IMR-90 (cell line): Measurements from ENCODE around the gene ZNHIT2. TPM values are rescaled to one million over a fixed set of nuclear protein-coding genes. Genes with fewer than 3 reads are reported as not detected.

ENCODE experiments used
- ATAC-seq: fragments of 200-7000 bp; cut with Tn5 transposase; 2 replicates; pipeline ENCODE4 v1.9.1; 2020; ENCODE audit warnings: low read depth, mild to moderate bottlenecking, moderate library complexity
- BruUV-seq: library from RNA; stranded (reverse); fragments of 400-500 nt; replicated peaks from 2 replicates; lab custom pipeline; 2021; lab: Mats Ljungman, UMichigan
- CTCF ChIA-PET: fragments of 300-600 bp; formaldehyde crosslinking; extraction: SDS; loops from one replicate; lab custom pipeline; 2021; ENCODE audit warnings: antibody characterized with exemption; lab: Yijun Ruan, JAX
- POLR2A ChIA-PET: fragments of 300-600 bp; sonication (Branson Sonifier 250); formaldehyde crosslinking; loops from one replicate; lab custom pipeline; 2022; ENCODE audit warnings: antibody characterized with exemption; ENCODE audit not compliant: unreplicated experiment; lab: Charles Lee
- DNase-seq: peaks from one replicate; pipeline ENCODE4 v3.0.0; 2013
- H2AFZ ChIP-seq: replicated peaks from 2 replicates; pipeline ENCODE3; 2013; ENCODE audit warnings: low read length, mild to moderate bottlenecking; ENCODE audit not compliant: poor library complexity
- H2AK5ac ChIP-seq: 2 replicates; pipeline ENCODE4 v1.6.1; 2013; ENCODE audit warnings: low read depth, low read length, inconsistent platforms
- H2AK9ac ChIP-seq: replicated peaks from 2 replicates; pipeline ENCODE3; 2013; ENCODE audit warnings: mild to moderate bottlenecking, low read depth, low read length, moderate library complexity; ENCODE audit not compliant: poor library complexity
- H2BK120ac ChIP-seq: 2 replicates; pipeline ENCODE4 v1.6.1; 2013; ENCODE audit warnings: low read depth, low read length, inconsistent platforms
- H2BK15ac ChIP-seq: 3 replicates; pipeline ENCODE4 v1.6.1; 2013; ENCODE audit warnings: low read depth, low read length, inconsistent platforms
- H2BK20ac ChIP-seq: 2 replicates; pipeline ENCODE4 v1.6.1; 2013; ENCODE audit warnings: low read depth, mild to moderate bottlenecking, inconsistent platforms, low read length, moderate library complexity
- H2BK5ac ChIP-seq: 2 replicates; pipeline ENCODE4 v1.6.1; 2013; ENCODE audit warnings: mild to moderate bottlenecking, low read depth, low read length, inconsistent platforms; ENCODE audit not compliant: poor library complexity, severe bottlenecking
- H3K14ac ChIP-seq: replicated peaks from 2 replicates; pipeline ENCODE4 v1.6.1; 2013; ENCODE audit warnings: low read depth, low read length, inconsistent platforms
- H3K18ac ChIP-seq: 2 replicates; pipeline ENCODE4 v1.6.1; 2013; ENCODE audit warnings: low read depth, low read length, control low read depth
- H3K23ac ChIP-seq: 2 replicates; pipeline ENCODE4 v1.6.1; 2013; ENCODE audit warnings: low read depth, low read length, inconsistent platforms
- H3K27ac ChIP-seq: 2 replicates; pipeline ENCODE4 v1.5.1; 2013; ENCODE audit warnings: mild to moderate bottlenecking, control low read depth, low read length; ENCODE audit not compliant: insufficient read depth
- H3K27me3 ChIP-seq: 2 replicates; pipeline ENCODE4 v1.6.1; 2013; ENCODE audit warnings: low read length; ENCODE audit not compliant: control insufficient read depth, insufficient read depth
- H3K36me3 ChIP-seq: 2 replicates; pipeline ENCODE4 v1.6.1; 2013; ENCODE audit warnings: low read length, mixed read lengths; ENCODE audit not compliant: control insufficient read depth, insufficient read depth
- H3K4ac ChIP-seq: 2 replicates; pipeline ENCODE4 v1.6.1; 2013; ENCODE audit warnings: low read depth, low read length, inconsistent platforms
- H3K4me1 ChIP-seq: 2 replicates; pipeline ENCODE4 v1.6.1; 2013; ENCODE audit warnings: low read length, mixed read lengths; ENCODE audit not compliant: control insufficient read depth, insufficient read depth
- H3K4me2 ChIP-seq: 2 replicates; pipeline ENCODE4 v1.6.1; 2013; ENCODE audit warnings: low read depth, mild to moderate bottlenecking, control low read depth, low read length, moderate library complexity
- H3K4me3 ChIP-seq: 2 replicates; pipeline ENCODE4 v1.5.1; 2013; ENCODE audit warnings: low read depth, mild to moderate bottlenecking, control low read depth, low read length, moderate library complexity; ENCODE audit not compliant: insufficient read depth
- H3K56ac ChIP-seq: 2 replicates; pipeline ENCODE4 v1.6.1; 2013; ENCODE audit warnings: low read length, inconsistent platforms; ENCODE audit not compliant: insufficient read depth; ENCODE audit errors: extremely low read depth
- H3K79me1 ChIP-seq, 2 experiments: 2 replicates each; pipeline ENCODE4 v1.6.1; 2013; ENCODE audit warnings: low read length in 2 of 2, inconsistent platforms in 1 of 2, low read depth in 1 of 2
- H3K9ac ChIP-seq: 2 replicates; pipeline ENCODE4 v1.6.1; 2013; ENCODE audit warnings: low read depth, low read length, control low read depth
- H3K9me1 ChIP-seq: 2 replicates; pipeline ENCODE4 v1.6.1; 2013; ENCODE audit warnings: low read length, inconsistent platforms; ENCODE audit not compliant: insufficient read depth
- H3K9me3 ChIP-seq: 2 replicates; pipeline ENCODE4 v1.6.1; 2013; ENCODE audit warnings: low read length; ENCODE audit not compliant: control insufficient read depth, insufficient read depth
- H4K20me1 ChIP-seq: 2 replicates; pipeline ENCODE4 v1.6.1; 2013; ENCODE audit warnings: low read length, inconsistent platforms; ENCODE audit not compliant: insufficient read depth
- H4K5ac ChIP-seq: 2 replicates; pipeline ENCODE4 v1.6.1; 2013; ENCODE audit warnings: mild to moderate bottlenecking, low read depth, low read length, control low read depth
- H4K8ac ChIP-seq, 2 experiments: 2 replicates each; pipeline ENCODE4 v1.6.1; 2013; ENCODE audit warnings: low read depth in 2 of 2, low read length in 2 of 2, control low read depth in 1 of 2, inconsistent platforms in 1 of 2
- H4K91ac ChIP-seq: 2 replicates; pipeline ENCODE4 v1.6.1; 2013; ENCODE audit warnings: low read depth, low read length, inconsistent platforms; ENCODE audit not compliant: insufficient read depth
- CTCF ChIP-seq: conservative IDR thresholded peaks from 2 replicates; pipeline ENCODE4 v1.5.1; 2012; ENCODE audit warnings: mild to moderate bottlenecking, low read depth, low read length, improper control_type of control experiment
- FOS ChIP-seq: fragments of 150-350 bp; IDR thresholded peaks from 2 replicates; pipeline ENCODE4 v1.6.1; 2016; ENCODE audit warnings: low read depth, low read length
- MAZ ChIP-seq: IDR thresholded peaks from 2 replicates; pipeline ENCODE4 v1.6.1; 2012; ENCODE audit warnings: low read depth, mild to moderate bottlenecking, low read length, improper control_type of control experiment, moderate library complexity, borderline replicate concordance
- RAD21 ChIP-seq: IDR thresholded peaks from 2 replicates; pipeline ENCODE4 v1.6.1; 2012; ENCODE audit warnings: low read length, improper control_type of control experiment
- RFX5 ChIP-seq: IDR thresholded peaks from 2 replicates; pipeline ENCODE4 v1.8.0; 2012; ENCODE audit warnings: low read depth, mild to moderate bottlenecking, low read length, moderate library complexity
- SMC3 ChIP-seq: fragments of 150-350 bp; IDR thresholded peaks from 2 replicates; pipeline ENCODE4 v1.6.1; 2016; ENCODE audit warnings: low read depth, mild to moderate bottlenecking, antibody characterized with exemption, low read length, moderate library complexity
- WGBS, 2 experiments: methylation state at CpG; one replicate each; pipeline versions ENCODE4 v1.1.5 to v1.1.7; 2013; ENCODE audit warnings: missing lambda C conversion rate in 2 of 2; ENCODE audit not compliant: insufficient read length in 1 of 2; ENCODE audit errors: extremely low coverage in 2 of 2; 5-methylcytosine and 5-hydroxymethylcytosine counted together
- dilution Hi-C: fragments of 300-500 bp; cut with HindIII; formaldehyde crosslinking; loops from one replicate; pipeline ENCODE4 v1.14.3; 2018; ENCODE audit warnings: low sequenced_read_pairs; ENCODE audit not compliant: unreplicated experiment
- in situ Hi-C: fragments of 300-500 bp; cut with MboI; formaldehyde crosslinking; loops from 3 replicates; pipeline ENCODE4 v1.14.3; 2019; ENCODE audit warnings: low sequenced_read_pairs, inconsistent platforms, mixed read lengths
- intact Hi-C: fragments of 100-400 bp; cut with micrococcal nuclease; formaldehyde crosslinking; loops from 2 replicates; pipeline ENCODE4 v1.10.0; 2022
- polyA plus RNA-seq, 3 experiments: library from polyadenylated mRNA; depleted of rRNA; stranded (reverse); fragments of >200 nt; gene quantifications; 2 replicates each; pipeline ENCODE4 v1.2.3, GENCODE V29; 2012; ENCODE audit warnings: low replicate concordance in 1 of 3
- total RNA-seq: library from RNA; depleted of rRNA; stranded (reverse); fragments of >200 nt; gene quantifications from 2 replicates; pipeline ENCODE4 v1.2.3, GENCODE V29; 2012

ZNHIT2 gene
- total and polyA plus RNA-seq, 2 of the 4 experiments (the other 2 are of a cell fraction) = 3.9 to 5.9 TPM

GRCh38 chr11:65112546-65113360 is 4.7 kb downstream of the ZNHIT2 start:
- no peak overlapping the region for H3K56ac ChIP-seq
- H4K8ac ChIP-seq = peak overlapping the region; percentile 5 to 88; a peak in 3 of 4 replicates
- peak overlapping the region; percentile 16; the same call in 1 of the 2 replicates for H3K9ac ChIP-seq
- peaks cover 11% of the 10 kb centered on the region; the same call in 1 of the 2 replicates for H4K20me1 ChIP-seq
- H3K23ac ChIP-seq = no peak overlapping the region
- in situ Hi-C loops (no loop called here), dilution Hi-C loops (no loop called here), intact Hi-C loops (loop anchor here (5.0 kb wide), 1 partner anchor 140 kb away; no protein-coding TSS in a partner anchor)
- H2BK120ac ChIP-seq = no peak overlapping the region
- H3K14ac ChIP-seq = 0 out of 2 replicates have a peak overlapping the region, but pooled peaks have one; percentile 45
- no peak overlapping the region; the same call in 1 of the 2 replicates for H4K91ac ChIP-seq
- DNase-seq (peak; percentile 27), ATAC-seq (peak; percentile 44)
- peak overlapping the region; percentile 92 for H2AK9ac ChIP-seq
- H3K79me1 ChIP-seq = peaks cover 0 to 29% of the 10 kb centered on the region in 2 experiments
- H3K36me3 ChIP-seq = peaks cover 9% of the 10 kb centered on the region
- WGBS, 2 experiments = 4% methylated on average over 34 of the region's 57 CpGs; no CpG with 5 or more reads in 1 of the 2 experiments
- H3K4ac ChIP-seq = peak overlapping the region; percentile 62
- H2BK20ac ChIP-seq = no peak overlapping the region
- peak overlapping the region; percentile 13; the same call in 1 of the 2 replicates for H2AK5ac ChIP-seq
- H4K5ac ChIP-seq = peak overlapping the region; percentile 72
- ChIA-PET CTCF (interaction anchor here (1.0 to 3.5 kb wide), 2 partner anchors 14 to 72 kb away, joined by 3 to 15 read pairs; partner anchors contain the start of gene SAC3D1), POLR2A (no interaction called here)
- BruUV-seq = no TSS peak
- no peak overlapping the region for H2BK15ac ChIP-seq
- peaks cover 20% of the 10 kb centered on the region for H3K4me1 ChIP-seq
- H3K4me3 ChIP-seq = peak overlapping the region; percentile 43
- H3K4me2 ChIP-seq = peak overlapping the region; percentile 88
- H3K9me3 ChIP-seq = no peaks in the 10 kb centered on the region
- 0 out of 2 replicates have a peak, but pooled peaks cover 2% of the 10 kb centered on the region for H3K9me1 ChIP-seq
- H3K27me3 ChIP-seq = no peaks in the 10 kb centered on the region
- peak overlapping the region; percentile 95 for H2AFZ ChIP-seq
- H2BK5ac ChIP-seq = no peak overlapping the region
- TF ChIP-seq CTCF = peak; percentile 70
- TF ChIP-seq RFX5 = no peak
- no peak for TF ChIP-seq FOS
- peak; percentile 24; the same call in 1 of the 2 replicates for TF ChIP-seq MAZ
- peak; percentile 16; the same call in 1 of the 2 replicates for TF ChIP-seq RAD21
- TF ChIP-seq SMC3 = no peak
- H3K27ac ChIP-seq = no peak overlapping the region
- H3K18ac ChIP-seq = no peak overlapping the region
